CD4-positive, alpha-beta memory T cell (primary cell): ENCODE data around the gene NADK2. TPM values are rescaled to one million over a fixed set of nuclear protein-coding genes. Genes with fewer than 3 reads are reported as not detected.
A peak's percentile ranks its signal among the peaks of the same experiment; 100 is the strongest.

Experiments
- CTCF ChIA-PET: fragments of 350-600 bp; sonication (Branson Sonifier 250); formaldehyde crosslinking; loops from one replicate; lab custom pipeline; 2021; ENCODE audit warnings: inconsistent platforms; ENCODE audit not compliant: partially characterized antibody; lab: Charles Lee
- POLR2A ChIA-PET: fragments of 350-600 bp; sonication (Branson Sonifier 250); formaldehyde crosslinking; loops from one replicate; lab custom pipeline; 2021; ENCODE audit not compliant: partially characterized antibody; lab: Charles Lee
- DNase-seq, 5 donors: peaks; one replicate each; pipeline versions ENCODE4 v3.0.0 to v3.0.0-alpha.2; 2020 to 2022; ENCODE audit warnings: mixed read lengths in 1 of 5
- H3K27ac ChIP-seq: one replicate; pipeline ENCODE4 v1.7.0; 2013; ENCODE audit warnings: low read depth, low read length
- H3K27me3 ChIP-seq: 2 replicates; pipeline ENCODE4 v1.7.0; 2013; ENCODE audit warnings: mild to moderate bottlenecking, low read length, moderate library complexity; ENCODE audit not compliant: insufficient read depth
- H3K36me3 ChIP-seq: 2 replicates; pipeline ENCODE4 v1.7.0; 2013; ENCODE audit warnings: mild to moderate bottlenecking, low read length, moderate library complexity; ENCODE audit not compliant: insufficient read depth
- H3K4me1 ChIP-seq: 2 replicates; pipeline ENCODE4 v1.7.0; 2013; ENCODE audit warnings: mild to moderate bottlenecking, low read length, moderate library complexity; ENCODE audit not compliant: insufficient read depth
- H3K4me3 ChIP-seq, 2 donors: one replicate each; pipeline ENCODE4 v1.7.0; 2013; ENCODE audit warnings: low read length in 2 of 2, mild to moderate bottlenecking in 1 of 2
- H3K9me3 ChIP-seq, 2 donors: one replicate each; pipeline ENCODE4 v1.7.0; 2013; ENCODE audit warnings: low read length in 2 of 2, control low read depth in 1 of 2; ENCODE audit not compliant: control insufficient read depth in 1 of 2
- H3K27ac Mint-ChIP-seq, 7 donors: one replicate each; pipeline ENCODE4 v1.8.0; 2020 to 2021; ENCODE audit warnings: mixed read lengths in 7 of 7, mild to moderate bottlenecking in 6 of 7, inconsistent platforms in 3 of 7, moderate library complexity in 3 of 7
- H3K27me3 Mint-ChIP-seq, 2 donors: one replicate each; pipeline ENCODE4 v1.8.0; 2020 to 2021; ENCODE audit warnings: mixed read lengths in 2 of 2
- H3K36me3 Mint-ChIP-seq, 2 donors: one replicate each; pipeline ENCODE4 v1.8.0; 2020 to 2021; ENCODE audit warnings: mixed read lengths in 2 of 2, inconsistent platforms in 1 of 2, mild to moderate bottlenecking in 1 of 2
- H3K4me1 Mint-ChIP-seq, 4 donors: one replicate each; pipeline ENCODE4 v1.8.0; 2020 to 2021; ENCODE audit warnings: mixed read lengths in 4 of 4, mild to moderate bottlenecking in 1 of 4
- H3K4me3 Mint-ChIP-seq, 8 donors: one replicate each; pipeline ENCODE4 v1.8.0; 2020 to 2021; ENCODE audit warnings: mixed read lengths in 8 of 8, mild to moderate bottlenecking in 7 of 8, moderate library complexity in 6 of 8, inconsistent platforms in 3 of 8
- H3K9me3 Mint-ChIP-seq, 8 donors: one replicate each; pipeline ENCODE4 v1.8.0; 2020 to 2021; ENCODE audit warnings: mixed read lengths in 8 of 8, mild to moderate bottlenecking in 5 of 8, inconsistent platforms in 3 of 8, moderate library complexity in 1 of 8
- intact Hi-C: fragments of 100-400 bp; cut with micrococcal nuclease; formaldehyde crosslinking; loops from one replicate; pipeline ENCODE4 v1.15.1; 2023
- polyA plus RNA-seq, 2 donors: library from polyadenylated mRNA; unstranded; fragments of 300-500 nt; fragmentation: Illumina TruSeq; gene quantifications; one replicate each; pipeline ENCODE4 v1.2.3, GENCODE V29; 2021
- total RNA-seq, 2 experiments: library from RNA; stranded (reverse); gene quantifications; one replicate each; pipeline ENCODE4 v1.2.3, GENCODE V29; 2021

Gene NADK2
- total and polyA plus RNA-seq, 4 experiments from 2014 or later: 5.8 to 14.5 (median 11.0) TPM

DNA sequence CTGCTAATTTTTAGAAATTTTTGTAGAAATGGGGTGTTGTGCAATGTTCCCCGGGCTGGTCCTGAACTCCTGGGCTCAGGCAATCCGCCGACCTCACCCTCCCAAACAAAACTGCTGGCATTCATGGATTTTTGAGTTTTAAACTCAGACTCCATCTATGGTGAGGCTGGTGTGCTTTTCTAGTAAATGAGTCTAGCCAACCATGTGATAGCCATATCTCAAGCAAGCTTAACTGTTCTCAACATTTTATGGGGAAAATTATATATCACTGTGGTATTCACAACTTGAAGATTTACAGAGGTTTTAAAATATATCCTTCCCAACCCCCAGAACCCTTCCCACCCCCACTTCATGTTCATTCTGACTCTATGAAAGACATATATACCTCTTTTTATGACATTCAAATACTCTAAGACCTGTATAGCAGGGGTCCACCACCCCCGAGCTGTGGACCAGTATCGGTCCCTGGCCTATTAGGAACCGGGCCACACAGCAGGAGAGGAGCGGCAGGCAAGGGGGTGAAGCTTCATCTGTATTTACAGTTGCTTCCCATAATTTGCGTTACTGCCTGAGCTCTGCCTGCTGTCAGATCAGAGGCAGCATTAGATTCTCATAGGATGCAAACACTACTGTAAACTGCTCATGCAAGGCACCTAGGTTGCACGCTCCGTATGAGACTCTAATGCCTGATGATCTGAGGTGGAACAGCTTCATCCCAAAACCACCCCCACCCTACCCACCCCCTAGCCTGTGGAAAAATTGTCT lies 4.5 kb upstream of the NADK2 start:
- no peaks in the 10 kb centered on the region for H3K9me3 ChIP-seq
- peaks cover 7% of the 10 kb centered on the region for H3K4me1 ChIP-seq
- H3K4me1 Mint-ChIP-seq: peaks cover 14 to 26% (median 20%) of the 10 kb centered on the region in 4 donors
- peak overlapping the region in 1 of 8 donors; percentile 20 for H3K4me3 Mint-ChIP-seq
- no peaks in the 10 kb centered on the region for H3K9me3 Mint-ChIP-seq
- H3K27ac Mint-ChIP-seq: no peak overlapping the region
- ChIA-PET CTCF (no interaction called here), POLR2A (no interaction called here)
- DNase-seq: no peak
- no peak overlapping the region for H3K4me3 ChIP-seq
- intact Hi-C loops: loop anchor here (10.0 kb wide), 1 partner anchor 391 kb away; the partner anchor contains the start of gene IL7R
- H3K27ac ChIP-seq: no peak overlapping the region
- H3K36me3 Mint-ChIP-seq: peaks cover 0 to 2% of the 10 kb centered on the region in 2 donors
- H3K36me3 ChIP-seq: no peaks in the 10 kb centered on the region
- H3K27me3 ChIP-seq: no peaks in the 10 kb centered on the region
- peaks cover 2 to 3% of the 10 kb centered on the region in 2 donors for H3K27me3 Mint-ChIP-seq

DNA sequence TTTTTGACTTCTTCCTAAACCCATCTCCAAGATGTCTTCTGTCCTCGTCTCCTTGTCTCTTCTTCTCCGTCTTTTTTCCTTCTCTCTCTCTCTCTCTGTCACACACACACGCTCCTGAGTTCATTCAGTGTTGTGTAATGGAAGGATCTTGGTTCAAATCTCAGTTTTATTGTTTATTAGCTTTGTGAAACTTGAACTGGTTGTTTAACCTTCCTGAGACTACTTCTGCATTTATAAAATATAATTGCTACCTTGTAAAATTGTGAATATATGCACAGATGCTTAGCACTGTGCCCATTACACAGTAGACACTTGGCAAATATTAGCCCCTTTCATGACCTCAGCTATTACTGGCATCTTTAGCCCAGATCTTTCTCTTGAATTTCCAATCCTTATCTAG lies 2.4 kb upstream of the NADK2 start:
- H3K9me3 Mint-ChIP-seq: no peaks in the 10 kb centered on the region
- ChIA-PET CTCF (no interaction called here), POLR2A (interaction anchor here (0.8 kb wide), 1 partner anchor 620 kb away, joined by 3 read pairs; no protein-coding TSS in a partner anchor)
- intact Hi-C loops: loop anchor here (5.0 to 10.0 kb wide), 2 partner anchors 389 to 1128 kb away; partner anchors contain the start of genes IL7R and NUP155
- no peak for DNase-seq
- Histone ChIP-seq H3K4me1 (peaks cover 22% of the 10 kb centered on the region), H3K27ac (no peak overlapping the region), H3K4me3 (no peak overlapping the region), H3K9me3 (no peaks in the 10 kb centered on the region), H3K36me3 (no peaks in the 10 kb centered on the region), H3K27me3 (no peaks in the 10 kb centered on the region)
- H3K36me3 Mint-ChIP-seq: peaks cover 0 to 2% of the 10 kb centered on the region in 2 donors
- peak overlapping the region in 6 of 8 donors; percentile 17 to 92 (median 46) for H3K4me3 Mint-ChIP-seq
- peak overlapping the region in 5 of 7 donors; percentile 31 to 94 (median 87) for H3K27ac Mint-ChIP-seq
- peaks cover 28 to 42% (median 36%) of the 10 kb centered on the region in 4 donors for H3K4me1 Mint-ChIP-seq
- H3K27me3 Mint-ChIP-seq: no peaks in the 10 kb centered on the region

DNA sequence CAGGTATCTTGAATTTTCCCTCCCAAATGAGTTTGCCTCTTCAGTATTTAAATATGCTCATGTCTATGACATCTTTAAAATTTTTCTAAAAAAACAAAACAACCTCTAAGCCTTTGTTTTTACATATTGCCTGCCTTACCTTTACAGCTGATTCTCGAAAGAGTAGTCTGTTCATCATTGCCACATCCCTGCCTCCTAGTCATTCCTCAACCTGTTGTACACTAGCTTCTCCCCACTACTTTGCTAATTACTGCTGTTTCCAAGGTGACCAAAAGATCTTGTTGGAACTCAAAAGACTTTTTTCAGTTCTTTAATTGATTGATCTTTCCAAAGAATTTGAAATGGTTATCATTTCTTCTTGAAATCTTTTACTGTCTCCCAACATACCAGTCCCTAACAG lies 1.9 kb upstream of the NADK2 start:
- Mint-ChIP-seq H3K27ac (peak overlapping the region in 5 of 7 donors; percentile 47 to 98 (median 87)), H3K9me3 (no peaks in the 10 kb centered on the region)

DNA sequence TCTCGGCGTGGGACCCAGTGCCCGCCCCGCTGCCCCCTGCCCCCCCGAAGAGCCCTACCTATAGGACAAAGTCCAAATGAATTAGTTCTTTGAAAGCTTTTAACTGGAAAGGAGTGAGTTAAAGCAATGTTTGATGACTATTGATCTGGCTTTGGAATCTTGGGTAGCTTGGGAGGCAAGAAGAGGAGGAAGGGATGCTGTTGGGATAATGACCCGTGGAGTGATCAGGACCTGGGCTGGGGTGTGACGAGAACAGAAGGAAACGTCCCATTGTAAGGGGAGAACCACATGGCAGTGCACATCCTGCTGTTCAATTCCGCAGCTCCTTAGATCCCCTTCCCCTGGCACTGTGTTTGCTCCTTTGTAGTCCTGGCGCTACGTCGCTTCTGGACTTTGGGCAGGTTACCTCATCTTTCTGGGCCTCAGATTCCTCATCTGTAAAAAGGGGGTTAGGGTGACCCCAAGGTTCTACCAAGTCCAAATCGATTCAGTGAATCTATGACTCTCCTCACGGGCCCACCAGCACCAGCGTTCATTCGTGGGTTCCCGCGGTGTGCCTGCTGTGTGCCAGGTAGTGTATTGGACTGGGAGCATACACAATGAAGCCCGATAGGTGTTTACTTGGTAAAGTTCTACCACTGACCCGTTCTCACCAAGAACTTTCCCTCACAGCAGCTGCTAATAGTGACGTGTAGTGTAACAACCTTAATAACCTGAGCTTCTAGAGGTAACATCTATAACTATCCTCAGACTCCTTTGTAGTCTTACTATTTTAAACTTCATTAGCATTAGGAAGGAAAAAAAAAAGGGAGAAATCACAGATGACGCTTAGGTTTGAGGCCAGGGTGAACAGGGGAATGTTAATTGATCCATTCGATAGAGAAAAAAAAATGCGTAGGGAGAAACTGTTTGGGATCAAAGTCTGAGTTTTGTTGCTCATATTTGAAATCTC lies 1.1 kb upstream of the NADK2 start:
- Histone ChIP-seq H3K4me3 (peak overlapping the region; percentile 59 to 67), H3K9me3 (no peaks in the 10 kb centered on the region), H3K27ac (peak overlapping the region; percentile 83), H3K27me3 (no peaks in the 10 kb centered on the region), H3K4me1 (peaks cover 22% of the 10 kb centered on the region), H3K36me3 (no peaks in the 10 kb centered on the region)
- POLR2A ChIA-PET: interaction anchor here (1.0 to 3.7 kb wide), 14 partner anchors 8 to 1328 kb away, joined by 3 to 48 read pairs (median 6); partner anchors contain the start of genes BRIX1, DNAJC21, LMBRD2 and NIPBL
- peak overlapping the region; percentile 87 to 98 (median 95) for H3K27ac Mint-ChIP-seq
- H3K36me3 Mint-ChIP-seq: peaks cover 0 to 2% of the 10 kb centered on the region in 2 donors
- H3K9me3 Mint-ChIP-seq: no peaks in the 10 kb centered on the region
- H3K4me1 Mint-ChIP-seq: peaks cover 34 to 54% (median 43%) of the 10 kb centered on the region in 4 donors
- no peak for DNase-seq
- peak overlapping the region; percentile 85 to 95 (median 92) for H3K4me3 Mint-ChIP-seq
- CTCF ChIA-PET: interaction anchor here (0.7 to 3.4 kb wide), 12 partner anchors 9 to 1313 kb away, joined by 3 to 21 read pairs (median 6); partner anchors contain the start of genes LMBRD2 and SKP2
- H3K27me3 Mint-ChIP-seq: no peaks in the 10 kb centered on the region
- intact Hi-C loops: loop anchor here (1.0 to 10.0 kb wide), 6 partner anchors 92 to 1314 kb away; partner anchors contain the start of genes DNAJC21, IL7R, LMBRD2 and NIPBL

More for the DNA sequence above, 1.9 kb upstream of the NADK2 start:
- Histone ChIP-seq H3K36me3 (no peaks in the 10 kb centered on the region), H3K27me3 (no peaks in the 10 kb centered on the region), H3K9me3 (no peaks in the 10 kb centered on the region), H3K4me1 (peaks cover 22% of the 10 kb centered on the region), H3K27ac (no peak overlapping the region), H3K4me3 (no peak overlapping the region)
- Mint-ChIP-seq H3K4me3 (peak overlapping the region; percentile 5 to 93 (median 46)), H3K27me3 (no peaks in the 10 kb centered on the region), H3K4me1 (peaks cover 31 to 46% (median 40%) of the 10 kb centered on the region in 4 donors), H3K36me3 (peaks cover 0 to 2% of the 10 kb centered on the region in 2 donors)
- CTCF ChIA-PET: interaction anchor here (0.7 to 2.8 kb wide), 2 partner anchors 8 to 1314 kb away, joined by 3 to 21 read pairs; no protein-coding TSS in a partner anchor
- POLR2A ChIA-PET: interaction anchor here (0.8 to 3.4 kb wide), 2 partner anchors 621 to 1314 kb away, joined by 3 to 16 read pairs; partner anchors contain the start of gene DNAJC21
- intact Hi-C loops: loop anchor here (5.0 to 10.0 kb wide), 2 partner anchors 389 to 1129 kb away; partner anchors contain the start of genes IL7R and NUP155
- DNase-seq: no peak

DNA sequence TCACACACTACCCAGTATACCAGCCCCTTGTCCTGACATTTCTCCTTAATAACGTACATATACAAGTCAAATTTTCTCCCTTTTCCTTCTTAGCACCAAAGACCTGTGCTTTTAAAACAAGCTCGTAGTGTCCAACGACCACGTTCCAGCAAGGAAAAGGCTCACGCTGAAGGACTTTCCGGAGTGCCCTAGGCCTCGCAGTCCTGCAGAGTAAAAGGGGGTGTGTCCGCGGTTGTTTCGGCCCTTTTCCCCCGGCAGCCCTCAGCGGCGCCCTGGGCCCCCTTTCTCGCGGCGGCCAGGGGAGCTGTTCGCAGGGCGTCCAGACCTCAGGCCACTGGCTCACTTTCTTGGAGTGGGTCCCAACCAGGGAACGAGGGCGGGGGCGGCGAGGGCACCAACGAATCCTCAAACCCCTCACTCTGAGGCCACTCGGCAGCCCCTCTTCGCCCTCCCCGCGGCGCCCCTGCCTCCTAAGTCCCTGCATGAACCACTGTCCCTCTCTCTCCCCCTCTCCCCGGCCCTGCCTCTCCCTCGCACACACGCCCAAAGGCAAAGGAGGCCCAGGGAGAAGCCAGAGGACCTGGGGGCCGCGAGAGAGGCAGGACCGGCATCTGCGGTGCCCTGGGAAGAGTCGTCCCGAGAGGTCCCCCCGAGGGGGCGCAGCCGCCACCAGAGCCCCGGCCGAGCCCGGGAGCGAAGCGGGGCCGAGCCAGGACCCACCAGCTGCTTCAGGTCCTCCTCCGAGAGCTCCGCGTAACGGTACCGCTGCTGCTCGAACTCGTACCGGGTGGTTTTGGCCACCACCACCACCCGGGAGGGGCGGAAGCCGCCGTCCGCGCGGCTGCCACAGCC lies 720 bp downstream of the NADK2 start:
- H3K27ac Mint-ChIP-seq: peak overlapping the region; percentile 51 to 94 (median 88)
- peaks cover 0 to 2% of the 10 kb centered on the region in 2 donors for H3K36me3 Mint-ChIP-seq

More for the DNA sequence above, 720 bp downstream of the NADK2 start:
- Mint-ChIP-seq H3K27me3 (no peaks in the 10 kb centered on the region), H3K9me3 (no peaks in the 10 kb centered on the region), H3K4me1 (peaks cover 36 to 66% (median 49%) of the 10 kb centered on the region in 4 donors), H3K4me3 (peak overlapping the region; percentile 78 to 87 (median 84))
- intact Hi-C loops: loop anchor here (5.0 to 10.0 kb wide), 2 partner anchors 386 to 1131 kb away; partner anchors contain the start of genes IL7R and NUP155
- ChIA-PET POLR2A (interaction anchor here (1.0 to 3.7 kb wide), 13 partner anchors 10 to 1326 kb away, joined by 3 to 48 read pairs (median 6); partner anchors contain the start of genes BRIX1, DNAJC21, LMBRD2 and NIPBL), CTCF (interaction anchor here (0.7 to 3.4 kb wide), 14 partner anchors 10 to 267 kb away, joined by 3 to 21 read pairs (median 6); partner anchors contain the start of genes LMBRD2, RANBP3L and SKP2)
- H3K4me1 ChIP-seq: peaks cover 26% of the 10 kb centered on the region
- no peaks in the 10 kb centered on the region for H3K27me3 ChIP-seq
- H3K9me3 ChIP-seq: no peaks in the 10 kb centered on the region
- H3K27ac ChIP-seq: peak overlapping the region; percentile 83
- H3K36me3 ChIP-seq: no peaks in the 10 kb centered on the region
- peak overlapping the region; percentile 32 to 67 for H3K4me3 ChIP-seq
- DNase-seq: peak in 1 of 5 donors; percentile 44
